GM12891 (cell line): ENCODE measurements around the gene GCNT2.

Source experiments
- POLR2A ChIP-seq: IDR thresholded peaks from 2 replicates; pipeline ENCODE4 v1.6.1; 2011; ENCODE audit warnings: low read depth, low read length, control low read depth
- POLR2AphosphoS5 ChIP-seq: IDR thresholded peaks from 2 replicates; pipeline ENCODE4 v1.6.1; 2011; ENCODE audit warnings: low read depth, low read length, control low read depth
- SPI1 ChIP-seq: IDR thresholded peaks from 2 replicates; pipeline ENCODE4 v1.6.1; 2011; ENCODE audit warnings: low read depth, low read length, control low read depth
- TAF1 ChIP-seq: IDR thresholded peaks from 2 replicates; pipeline ENCODE4 v1.6.1; 2011; ENCODE audit warnings: low read depth, low read length, control low read depth

- no peak for TF ChIP-seq POLR2A
- no peak for TF ChIP-seq POLR2AphosphoS5
- TF ChIP-seq TAF1, result no peak
- TF ChIP-seq SPI1, result no peak
These were observed 2.4 kb upstream of the GCNT2 start for GRCh38 chr6:10518557-10519407.
